GM21367 (cell line): ENCODE measurements around the gene AUTS2.

Experiments
- ATAC-seq: cut with Tn5 transposase; IDR thresholded peaks from one replicate; pipeline ENCODE4 v1.9.1; 2021; ENCODE audit not compliant: unreplicated experiment

Gene AUTS2

DNA sequence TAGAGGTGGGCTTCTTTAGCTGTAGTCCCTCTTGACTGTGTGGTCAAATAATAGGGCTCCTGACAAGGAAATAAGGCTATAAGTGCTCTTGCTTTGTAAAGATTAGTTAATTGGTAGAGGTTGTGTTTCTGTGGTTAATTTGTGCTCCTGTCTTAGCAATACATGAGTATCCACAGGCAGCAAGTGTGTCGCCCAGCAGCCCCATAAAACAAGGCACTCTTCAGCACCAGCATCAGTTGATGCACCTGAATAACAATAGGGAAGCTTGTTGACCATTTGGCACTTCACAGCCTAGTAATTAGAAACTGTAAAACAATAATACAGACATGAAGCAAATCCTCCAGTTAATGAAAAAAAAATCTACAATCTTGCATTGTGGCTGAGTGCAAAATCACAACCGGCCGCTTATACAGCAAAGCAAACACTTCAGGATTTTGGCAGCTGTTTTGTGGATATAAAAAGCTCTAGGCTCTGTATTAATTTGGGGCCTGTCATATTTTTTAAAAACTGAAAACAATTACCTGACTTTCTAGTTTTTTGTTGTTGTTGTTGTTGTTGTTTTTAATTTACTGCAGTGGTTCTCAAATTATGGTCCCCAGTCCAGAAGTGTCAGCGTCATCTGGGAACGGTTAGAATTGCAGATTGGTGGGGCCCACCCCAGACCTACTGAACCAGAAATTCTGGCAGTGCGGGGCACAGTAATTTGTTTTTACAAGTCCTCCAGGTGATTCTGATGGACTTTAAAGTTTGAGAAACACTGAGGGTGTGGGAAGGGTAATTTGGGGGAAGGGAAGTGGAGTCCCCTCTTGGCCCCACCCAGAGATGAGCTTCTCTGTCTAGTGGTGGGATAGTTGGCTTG, 56.8 kb downstream of the AUTS2 start:
- ATAC-seq = no peak

DNA sequence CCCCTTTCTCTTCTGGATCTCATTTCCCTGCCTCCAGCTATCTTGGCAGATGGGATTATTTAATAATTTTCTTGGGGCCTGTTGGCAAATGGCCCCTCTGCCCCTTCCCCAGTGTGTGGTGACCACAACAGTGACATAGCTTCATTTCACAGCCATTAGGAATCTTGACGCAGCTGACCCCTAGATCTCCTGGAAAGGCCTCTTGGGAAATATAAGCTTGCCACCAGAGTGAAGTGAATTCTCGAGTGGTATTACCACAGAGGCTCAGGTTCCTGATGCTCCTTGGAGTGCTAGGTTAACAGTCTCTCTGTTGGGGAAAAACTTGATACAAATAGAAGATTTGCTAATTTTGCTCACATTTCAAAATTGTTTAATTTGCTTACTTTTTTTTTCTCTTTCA, 57.8 kb downstream of the AUTS2 start:
- ATAC-seq = no peak

DNA sequence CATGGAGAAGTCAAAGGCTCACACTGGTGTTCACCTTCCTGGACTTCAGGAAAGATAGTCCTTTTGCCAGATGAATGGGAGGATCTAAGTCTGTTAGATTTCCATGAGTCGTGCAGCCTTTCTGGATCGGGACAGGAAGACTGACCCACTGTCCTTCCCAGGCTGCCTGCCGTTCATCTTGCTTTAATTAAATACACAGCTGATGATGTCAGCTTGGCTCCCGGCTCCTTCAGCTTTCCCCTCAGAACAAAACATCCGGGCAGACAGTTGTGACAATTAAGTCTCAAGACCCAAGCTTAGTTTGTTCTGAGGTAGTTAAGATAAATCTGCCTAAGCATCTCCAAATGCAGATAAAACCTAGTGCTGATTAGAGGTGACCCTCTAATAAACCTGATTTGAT, 58.6 kb downstream of the AUTS2 start:
- ATAC-seq = no peak

DNA sequence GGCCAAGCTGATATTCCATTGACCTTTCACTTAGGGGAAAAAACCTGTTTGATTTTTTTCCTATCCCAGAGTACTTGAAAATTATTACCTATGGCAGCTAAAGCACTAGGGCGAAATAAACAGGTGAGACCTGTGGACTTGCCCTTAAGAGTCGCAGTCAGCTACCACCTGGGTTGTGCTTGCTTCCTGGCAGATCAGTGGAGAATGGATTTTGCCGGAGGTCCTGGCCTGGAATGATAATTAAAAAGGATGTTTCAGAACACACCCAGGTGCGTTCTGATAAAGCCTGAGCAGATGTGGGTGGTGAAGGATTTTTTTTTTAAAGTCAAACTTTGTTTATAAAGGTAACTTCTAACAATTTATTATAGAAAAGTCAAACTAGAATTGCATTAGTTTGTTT, 59.1 kb downstream of the AUTS2 start:
- no peak for ATAC-seq

DNA sequence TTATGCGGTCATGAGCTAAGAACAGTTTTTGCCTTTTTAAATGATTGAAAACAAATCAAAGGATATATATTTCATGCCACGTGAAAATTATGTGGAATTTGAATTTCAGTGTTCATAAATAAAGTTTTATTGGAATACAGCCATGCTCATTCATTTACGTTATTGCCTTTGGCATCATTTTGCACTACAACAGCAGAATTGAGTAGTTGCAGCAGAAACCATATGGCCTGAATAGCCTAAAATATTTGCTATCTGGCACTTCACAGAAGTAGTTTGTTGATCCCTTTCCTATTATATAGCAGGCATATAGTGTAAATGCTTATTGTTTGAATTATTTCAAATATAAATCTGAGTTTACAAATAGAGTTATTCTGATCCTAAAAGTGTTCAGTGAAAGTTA, 59.7 kb downstream of the AUTS2 start:
- ATAC-seq = no peak

DNA sequence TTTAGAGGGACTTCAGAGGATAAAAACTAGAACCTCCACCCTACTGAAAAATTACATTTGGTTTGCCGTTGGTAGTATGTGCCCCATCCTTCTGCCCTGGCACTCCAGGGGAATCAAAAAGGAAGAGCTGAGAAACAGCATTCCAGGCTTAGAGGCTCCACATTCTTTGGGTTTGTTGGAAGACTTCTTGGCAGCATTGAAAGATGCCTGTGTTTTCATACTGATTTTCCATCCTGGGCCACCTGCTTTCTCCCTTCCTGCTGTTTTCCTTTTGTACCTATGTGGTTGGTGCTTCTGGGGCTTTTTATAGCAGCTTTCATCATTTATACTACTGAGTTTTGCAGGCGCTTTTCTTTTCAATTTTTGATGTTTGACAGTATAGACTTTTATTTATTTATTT, 61.7 kb downstream of the AUTS2 start:
- no peak for ATAC-seq

DNA sequence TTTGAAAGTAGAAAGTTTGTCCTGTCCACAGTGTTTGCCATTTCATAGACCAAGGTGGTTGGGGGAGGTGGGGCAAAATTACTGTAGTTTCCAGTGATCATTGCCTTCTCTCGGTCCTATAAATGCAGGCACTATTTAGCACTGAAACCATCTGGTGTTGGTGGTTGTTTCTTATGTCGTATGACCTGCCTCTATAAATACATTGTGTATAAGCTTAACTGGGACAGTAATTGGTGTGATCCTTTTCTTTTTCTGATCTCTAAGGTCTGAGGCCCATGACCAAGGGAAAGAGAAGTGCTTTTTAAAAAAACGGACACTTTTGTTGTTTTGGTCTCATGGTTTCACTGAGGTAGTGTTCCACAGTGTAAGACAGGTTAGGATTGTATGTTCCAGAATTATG, 63.1 kb downstream of the AUTS2 start:
- ATAC-seq = no peak

DNA sequence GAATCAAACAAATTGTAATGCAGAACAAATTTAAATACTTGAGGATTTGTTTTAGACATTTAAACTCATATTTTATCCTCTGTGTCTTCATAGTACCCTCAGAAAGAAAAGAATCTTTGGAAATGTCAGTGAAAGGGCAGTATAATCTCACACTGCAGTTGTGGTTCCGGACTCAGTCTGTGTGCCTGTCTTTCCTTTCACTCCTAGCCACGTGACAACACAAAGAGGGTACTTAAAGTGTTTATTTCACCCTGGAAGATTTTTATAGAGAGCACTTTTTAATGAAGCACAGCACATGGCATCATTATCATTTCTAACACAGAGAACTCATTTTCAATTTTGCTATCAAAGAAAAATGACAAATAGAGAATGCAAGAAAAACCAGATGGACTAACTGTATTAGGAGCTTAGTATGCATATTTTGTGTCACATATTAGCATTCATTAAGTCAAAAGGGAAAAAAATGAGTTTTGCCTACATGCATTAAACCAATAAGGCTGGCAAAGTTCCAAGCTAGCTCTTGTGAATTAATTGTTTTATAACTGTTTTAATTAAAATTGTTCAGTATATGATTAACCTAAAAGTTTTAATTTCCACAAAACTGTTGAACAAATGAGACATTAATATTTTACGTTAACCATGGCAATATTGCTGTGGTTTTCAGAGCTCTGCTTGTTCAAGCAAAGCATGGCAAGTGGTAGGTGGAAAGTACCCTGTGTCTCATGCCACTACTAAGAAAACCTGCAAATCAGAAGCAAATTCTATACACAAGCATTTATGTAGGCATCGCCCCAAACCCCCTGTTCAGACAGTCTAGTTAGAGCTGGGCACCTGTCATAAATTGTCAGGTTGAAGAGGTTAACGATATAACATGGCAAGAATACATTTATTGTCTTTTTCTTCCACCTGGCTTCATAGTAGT, 65.9 kb downstream of the AUTS2 start:
- ATAC-seq = no peak

DNA sequence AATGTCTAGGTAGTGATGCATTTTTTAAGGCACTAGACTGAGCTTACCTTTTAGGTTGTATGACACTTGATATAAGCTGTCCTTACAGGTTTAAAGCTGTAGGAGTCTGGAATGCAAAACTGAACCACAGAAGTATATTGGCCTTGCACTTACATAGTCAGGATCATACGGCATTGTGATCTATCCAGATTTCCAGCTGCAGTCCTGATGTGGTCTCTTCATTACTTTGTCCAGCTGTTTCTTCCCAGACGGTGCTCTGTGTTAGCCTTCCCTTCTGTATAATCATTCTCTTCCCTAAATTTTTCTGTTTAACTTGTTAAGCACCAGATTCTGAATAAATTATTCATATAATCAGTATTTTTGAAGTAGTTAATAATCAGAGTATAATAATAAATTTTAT, 67.1 kb downstream of the AUTS2 start:
- no peak for ATAC-seq

DNA sequence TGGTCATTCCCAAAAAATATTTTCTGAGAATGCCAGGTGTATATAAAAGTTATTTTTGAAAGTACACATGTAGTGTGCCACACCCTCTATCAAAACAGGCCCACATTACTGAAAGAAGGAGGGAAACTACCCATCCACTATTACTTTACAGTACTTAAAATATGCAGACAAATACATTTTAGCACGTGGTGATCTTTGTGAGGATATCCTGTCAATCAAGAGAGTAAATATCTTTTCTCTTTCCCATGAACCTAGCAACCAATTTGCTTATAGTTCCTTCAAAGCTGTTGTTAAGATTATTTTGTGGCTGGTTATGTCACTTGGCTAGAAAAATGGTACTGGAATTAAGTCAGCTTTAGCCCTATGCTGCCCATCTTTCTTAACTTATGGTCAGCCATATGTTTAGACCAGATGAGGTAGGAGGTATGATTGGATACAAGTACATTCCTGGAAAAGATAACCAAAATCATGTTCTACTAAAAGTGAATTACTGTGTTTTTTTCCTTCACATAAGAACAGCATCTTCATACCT, 70.1 kb downstream of the AUTS2 start:
- ATAC-seq = no peak

DNA sequence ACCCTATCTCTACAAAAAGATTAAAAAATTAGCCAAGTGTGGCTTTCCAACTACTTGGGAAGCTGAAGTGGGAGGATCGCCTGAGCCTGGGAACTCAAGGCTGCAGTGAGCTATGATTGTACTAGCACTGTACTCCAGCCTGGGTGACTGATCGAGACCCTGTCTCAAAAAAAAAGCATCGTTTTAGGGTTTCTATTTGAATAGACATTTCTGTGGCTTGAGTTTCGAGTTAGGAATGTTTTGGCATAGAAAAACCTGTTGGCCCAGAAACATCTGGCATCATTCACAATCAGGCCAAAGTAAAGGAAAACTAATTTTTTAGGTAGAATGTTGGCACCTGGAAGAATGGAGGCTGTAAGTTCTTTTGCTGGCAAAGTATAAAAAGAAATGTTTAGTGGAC, 72.4 kb downstream of the AUTS2 start:
- no peak for ATAC-seq

DNA sequence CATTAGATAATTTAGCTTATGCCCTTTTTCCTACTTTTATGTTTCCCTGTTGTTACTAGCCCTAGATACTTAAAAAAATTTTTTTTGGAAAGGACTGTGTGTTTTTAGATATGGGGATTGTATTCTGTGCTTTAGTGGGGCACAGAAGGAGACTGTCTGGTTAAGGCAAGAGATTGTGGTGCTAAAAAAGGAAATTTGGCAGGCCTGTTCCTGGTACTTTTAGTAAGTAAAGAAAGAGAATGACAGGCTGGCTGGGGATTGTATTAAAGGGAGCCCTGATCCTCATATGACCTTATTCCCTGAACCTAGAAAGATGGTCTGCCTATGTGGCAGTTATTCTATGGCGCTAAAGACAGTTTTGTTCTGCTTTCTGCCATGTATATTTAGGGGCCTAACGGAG, 74.8 kb downstream of the AUTS2 start:
- ATAC-seq = no peak

DNA sequence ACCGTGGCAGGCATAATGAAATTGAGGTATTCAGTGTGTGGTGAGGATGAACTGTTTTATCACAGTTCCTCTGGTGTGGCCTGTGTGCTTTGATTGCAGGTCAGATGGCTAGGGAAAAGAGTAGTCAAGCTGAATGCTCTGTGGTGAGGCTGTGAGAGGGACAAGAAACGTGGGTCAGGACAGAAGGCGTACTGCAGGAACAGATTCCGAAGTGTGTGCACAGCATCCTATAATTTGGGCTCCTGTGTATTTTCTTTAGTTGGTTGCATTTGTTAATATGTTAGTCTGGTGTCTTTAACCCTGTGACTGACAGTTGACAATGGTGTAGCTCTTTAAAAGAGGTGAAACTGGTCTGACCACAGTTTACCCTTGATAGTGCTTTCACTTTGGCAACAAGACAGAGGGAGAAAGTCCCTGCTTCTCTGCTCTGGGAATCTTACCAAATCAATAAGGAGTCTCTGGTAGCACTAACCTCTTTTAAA, 76.5 kb downstream of the AUTS2 start:
- peak; percentile 79 for ATAC-seq

DNA sequence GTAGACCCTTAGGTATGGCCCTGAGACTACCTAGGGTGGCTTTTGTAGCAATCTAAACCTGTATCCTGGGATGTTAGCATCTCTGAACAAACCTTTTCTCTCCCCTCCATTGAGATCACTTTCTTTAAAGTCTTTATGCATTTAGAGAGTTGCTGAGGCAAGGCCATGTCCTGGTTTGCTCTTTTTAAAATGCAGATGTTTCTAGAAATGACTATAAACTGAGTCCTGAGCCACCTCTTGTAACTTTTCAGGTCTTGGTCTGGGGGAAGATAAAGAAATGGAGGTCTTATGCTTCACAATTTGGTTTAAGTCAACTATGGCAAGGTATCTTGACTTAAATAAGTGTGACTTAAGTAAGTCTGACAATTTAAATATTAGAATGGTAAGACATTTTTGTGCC, 78.0 kb downstream of the AUTS2 start:
- ATAC-seq = no peak

DNA sequence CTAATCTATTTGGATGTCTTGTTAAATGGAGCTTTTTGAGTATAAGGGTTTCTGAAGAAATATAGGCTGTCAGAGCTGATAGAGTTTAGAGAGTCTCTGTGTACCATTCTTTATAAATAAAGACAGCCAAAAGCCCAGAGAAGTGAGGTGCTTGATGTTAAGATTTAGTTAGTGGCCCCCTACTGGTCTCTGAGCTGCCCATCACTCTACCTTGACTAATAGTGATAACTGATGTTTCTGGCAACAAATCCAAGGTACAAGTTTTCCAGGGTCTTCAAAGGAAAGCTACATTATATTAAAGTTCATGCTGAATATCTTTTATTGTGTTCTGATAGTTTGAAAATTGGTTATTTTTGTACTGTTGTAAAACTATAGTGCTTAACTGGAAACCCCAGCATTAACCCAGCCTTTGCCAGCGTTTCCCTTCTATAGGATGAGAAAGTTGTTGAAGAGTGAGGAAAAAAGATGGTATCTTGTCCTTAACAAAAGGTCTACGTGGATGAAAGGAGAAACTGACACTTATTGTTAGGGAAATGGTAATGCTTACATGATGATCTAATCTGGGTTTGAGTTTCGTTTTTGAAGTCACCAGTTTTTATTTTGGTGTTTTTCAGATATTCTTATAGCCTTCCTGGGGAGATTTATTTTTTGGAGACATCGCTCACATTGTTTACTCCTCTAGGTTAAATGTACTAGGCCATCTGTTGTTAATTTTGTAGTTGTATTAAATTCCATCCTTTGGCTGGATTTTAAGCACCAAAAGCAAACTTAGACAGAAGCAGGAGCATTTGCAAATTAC, 79.0 kb downstream of the AUTS2 start:
- no peak for ATAC-seq

DNA sequence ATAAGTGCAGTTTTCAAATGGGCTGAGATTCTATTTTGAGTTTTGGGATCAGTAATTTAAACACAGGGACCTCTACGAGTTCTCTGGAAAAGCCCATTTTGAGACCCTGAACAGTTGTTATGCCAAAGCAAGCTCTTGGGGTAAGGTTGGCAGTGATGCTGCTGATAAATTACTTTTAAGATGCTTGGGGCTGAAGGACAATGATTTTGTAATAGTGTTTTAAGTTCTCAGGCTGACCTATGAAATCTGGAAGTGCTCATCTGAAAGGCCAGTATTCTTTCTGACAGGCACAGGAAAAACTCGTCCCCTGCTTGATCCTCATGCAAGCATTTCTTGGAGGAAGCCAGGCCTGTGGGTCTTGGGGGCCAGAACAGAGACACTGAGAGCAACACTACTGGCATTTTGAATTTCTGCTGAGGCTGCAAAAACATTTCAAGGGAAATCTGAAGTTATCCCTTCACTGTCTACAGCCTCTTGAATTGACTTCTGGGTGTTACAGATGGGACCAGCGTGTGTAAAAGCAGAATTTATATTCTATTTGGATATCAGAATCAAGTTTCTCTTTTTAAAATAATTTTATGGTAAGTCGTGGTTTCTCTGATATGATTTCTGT, 79.7 kb downstream of the AUTS2 start:
- no peak for ATAC-seq

DNA sequence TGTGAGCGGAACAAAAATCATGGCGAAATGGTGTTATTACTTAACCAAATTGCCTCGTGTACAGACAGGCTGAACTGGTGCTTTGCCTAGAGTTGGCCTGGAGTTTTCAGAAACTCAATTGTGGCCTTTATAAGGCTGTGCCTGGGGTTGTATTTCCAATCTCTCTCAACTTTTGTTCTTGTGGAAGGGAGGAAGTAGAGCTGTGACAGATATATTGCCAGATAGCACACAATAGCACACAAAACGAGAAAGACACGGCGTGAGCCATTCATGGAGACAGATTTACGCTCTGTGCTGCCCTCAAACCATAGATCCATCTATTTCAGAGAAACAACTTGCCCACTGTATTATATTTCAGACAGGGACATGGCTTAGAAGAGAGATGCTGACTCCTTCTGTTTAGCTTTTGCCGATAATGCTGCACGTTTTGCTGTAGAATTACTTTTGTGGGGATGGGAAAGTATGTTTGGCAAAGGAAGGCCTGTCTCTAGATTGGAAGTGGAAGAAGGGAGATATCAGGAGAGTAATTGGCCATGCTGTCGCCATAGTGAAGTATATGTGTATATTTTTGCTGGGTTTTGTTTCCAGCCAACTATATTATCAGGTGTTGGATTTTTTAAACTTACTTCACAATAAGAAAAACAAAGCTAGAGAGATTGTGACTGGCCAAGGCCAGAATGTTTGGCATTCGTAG, 80.4 kb downstream of the AUTS2 start:
- no peak for ATAC-seq

DNA sequence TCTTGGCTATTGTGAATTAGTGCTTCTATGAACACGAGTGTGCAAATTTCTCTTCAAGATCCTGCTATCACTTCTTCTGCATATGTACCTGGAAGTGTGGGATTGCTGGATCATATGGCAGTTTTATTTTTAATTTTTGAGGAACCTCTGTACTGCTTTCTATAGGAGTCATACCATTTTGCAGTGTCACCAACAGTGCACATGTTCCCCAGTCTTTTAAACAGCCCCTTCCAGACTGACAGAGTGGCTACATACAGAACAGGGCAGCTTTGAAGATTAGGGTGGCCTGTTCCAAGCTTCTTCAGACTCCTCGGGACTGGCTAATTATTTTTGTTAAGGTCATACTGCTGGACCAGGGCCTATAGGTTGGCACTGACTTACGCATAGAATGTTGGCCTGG, 82.9 kb downstream of the AUTS2 start:
- ATAC-seq = no peak

DNA sequence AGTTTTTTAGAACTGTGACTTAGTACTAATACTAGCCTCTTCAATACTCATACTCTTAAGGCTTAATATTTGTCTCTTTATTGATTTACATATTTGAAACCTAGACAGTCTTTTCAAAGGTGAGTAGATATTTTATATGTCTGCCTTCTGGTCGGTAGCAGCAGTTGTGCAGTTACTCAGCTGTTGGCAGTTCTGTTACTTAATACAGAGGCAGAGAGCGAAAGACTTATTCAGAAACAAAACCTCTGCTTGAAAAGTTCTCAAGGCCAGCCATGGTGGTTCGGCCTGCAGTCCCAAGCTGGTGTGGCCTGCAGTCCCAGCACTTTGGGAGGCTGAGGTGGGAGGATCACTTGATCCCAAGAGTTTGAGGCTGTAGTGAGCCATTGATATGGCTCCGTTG, 84.2 kb downstream of the AUTS2 start:
- ATAC-seq = no peak

DNA sequence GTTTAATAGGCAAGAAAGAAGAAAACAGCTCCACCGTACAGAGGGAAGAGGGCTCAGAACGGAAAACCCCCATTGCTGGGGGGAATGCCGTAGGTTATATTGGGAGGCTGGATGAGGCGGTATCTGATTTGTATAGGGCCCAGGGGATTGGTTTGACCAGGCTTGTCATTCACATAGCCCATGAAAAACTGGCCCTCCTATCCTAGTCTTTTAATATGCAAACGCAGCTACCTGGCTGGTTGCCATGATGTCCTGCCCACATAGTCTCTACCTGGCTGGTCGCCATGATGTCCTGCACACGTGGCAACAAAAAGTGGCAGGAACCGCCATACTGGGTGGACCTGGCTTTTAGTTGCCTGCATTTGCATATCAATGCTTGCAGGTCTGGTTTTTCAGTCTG, 84.7 kb downstream of the AUTS2 start:
- ATAC-seq = no peak
